SIG-M5 (cell line): ENCODE results near the gene PATE2.

Source experiments
- DNase-seq: peaks from one replicate; lab custom pipeline; 2025; lab: John Stamatoyannopoulos, UW

The PATE2 gene

DNA sequence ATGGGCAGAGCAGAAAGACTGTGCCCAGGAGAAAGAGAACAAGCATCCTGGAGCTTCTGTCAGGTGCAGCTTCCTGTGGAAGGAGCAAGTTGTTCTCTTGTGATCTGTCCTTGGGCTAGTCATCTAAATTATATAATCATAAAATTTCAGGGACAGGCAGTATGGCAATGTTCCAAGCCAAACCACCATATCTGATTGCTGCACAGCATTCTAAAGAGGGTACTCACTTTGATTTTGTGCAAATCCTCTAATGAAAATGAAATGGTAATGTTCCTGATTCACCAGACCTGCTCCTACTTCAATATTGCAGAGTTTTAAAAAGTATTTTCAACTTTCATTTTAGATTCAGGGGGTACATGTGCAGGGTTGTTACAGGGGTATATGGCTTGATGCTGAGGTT, at the start of gene PATE2:
PATE2 (minus strand) TSS at position 101 of the 400 bp plus-strand sequence; CDS start at position 46, 55 bp downstream.
- DNase-seq = no peak

DNA sequence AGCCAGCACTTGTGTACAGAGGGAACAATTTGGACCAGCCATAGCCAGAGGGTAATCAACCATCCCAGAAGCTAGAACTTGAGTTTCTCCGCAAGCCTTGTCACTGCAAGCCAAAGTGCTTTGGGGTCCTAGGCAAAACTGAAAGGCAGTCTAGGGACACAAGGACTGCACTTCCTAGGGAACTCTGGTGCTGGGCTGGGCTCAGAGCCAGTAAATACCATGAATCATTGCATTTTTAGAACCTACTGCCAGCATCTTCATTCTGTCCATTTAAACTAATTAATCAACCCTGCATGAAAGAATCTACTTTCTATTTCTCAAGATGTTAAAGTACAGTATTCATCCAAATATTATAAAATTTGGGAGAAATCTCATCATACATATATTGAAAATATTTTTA, 29.3 kb upstream of the PATE2 start:
- no peak for DNase-seq

DNA sequence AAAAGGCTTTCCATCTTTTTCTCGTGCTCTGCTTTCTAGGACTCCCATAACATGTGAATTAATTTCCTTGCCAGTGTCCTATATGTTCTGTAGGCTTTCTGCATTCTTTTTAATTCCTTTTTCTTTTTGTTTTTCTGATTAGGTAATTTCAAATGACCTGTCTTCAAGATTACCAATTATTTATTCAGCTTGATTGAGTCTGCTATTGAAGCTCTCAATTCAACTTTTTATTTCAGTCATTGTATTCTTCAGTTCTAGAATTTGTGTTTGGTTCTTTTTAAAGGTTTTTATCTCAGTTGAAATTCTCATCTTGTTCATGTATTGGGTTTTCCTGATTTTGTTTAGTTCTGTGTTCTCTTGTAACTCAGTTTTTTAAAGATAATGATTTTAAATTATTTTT, 23.8 kb upstream of the PATE2 start:
- no peak for DNase-seq

DNA sequence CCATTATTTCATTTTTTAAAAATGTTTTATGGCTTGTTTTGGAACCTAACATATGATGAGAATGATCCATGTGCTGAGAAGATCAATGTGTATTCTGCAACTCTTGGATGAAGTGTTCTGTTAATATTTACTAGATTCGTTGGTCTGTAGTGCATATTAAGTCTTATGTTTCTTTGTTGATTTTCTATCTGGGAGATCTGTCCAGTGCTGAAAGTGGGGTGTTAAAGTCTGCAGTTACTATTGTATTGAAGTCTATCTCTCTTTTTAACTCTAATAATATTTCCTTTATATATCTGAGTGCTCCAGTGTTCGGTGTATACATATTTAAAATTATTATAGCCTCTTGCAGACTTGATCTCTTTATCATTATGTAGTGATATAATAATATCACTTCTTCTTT, 21.2 kb upstream of the PATE2 start:
- DNase-seq = no peak

DNA sequence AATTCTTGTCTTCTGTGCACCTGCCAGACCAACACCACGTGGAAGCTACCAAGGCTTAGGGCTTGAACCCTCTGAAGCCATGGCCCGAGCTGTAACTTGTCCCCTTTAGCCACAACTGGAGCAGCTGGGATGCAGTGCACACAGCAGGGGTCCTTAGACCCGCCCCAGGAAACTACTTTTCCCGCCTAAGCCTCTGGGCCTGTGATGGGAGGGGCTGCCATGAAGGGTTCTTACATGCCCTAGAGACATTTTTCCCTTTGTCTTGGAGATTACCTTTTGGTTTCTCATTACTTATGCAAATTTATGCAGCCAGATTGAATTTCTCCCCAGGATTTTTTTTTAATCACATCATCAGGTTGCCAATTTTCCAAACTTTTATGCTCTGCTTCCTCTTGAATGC, 19.0 kb upstream of the PATE2 start:
- no peak for DNase-seq

DNA sequence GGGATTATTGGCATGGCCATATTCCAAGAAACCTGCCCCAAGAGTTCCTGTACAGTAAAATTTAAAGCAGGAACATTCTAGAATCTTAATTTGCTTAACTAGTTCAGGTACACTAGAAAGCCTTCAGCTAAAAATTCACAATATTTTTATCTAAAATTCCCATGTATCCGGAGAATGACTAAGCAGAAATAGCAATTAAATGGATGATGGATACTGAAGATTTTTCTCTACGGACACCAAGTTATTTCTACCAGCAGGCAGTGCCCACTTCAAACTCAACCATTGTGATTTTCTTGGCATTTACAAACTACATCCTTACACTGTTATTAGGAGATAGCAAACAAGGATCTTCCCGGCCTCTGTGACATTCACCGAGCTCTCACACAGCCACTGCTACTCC, 12.2 kb upstream of the PATE2 start:
- no peak for DNase-seq

DNA sequence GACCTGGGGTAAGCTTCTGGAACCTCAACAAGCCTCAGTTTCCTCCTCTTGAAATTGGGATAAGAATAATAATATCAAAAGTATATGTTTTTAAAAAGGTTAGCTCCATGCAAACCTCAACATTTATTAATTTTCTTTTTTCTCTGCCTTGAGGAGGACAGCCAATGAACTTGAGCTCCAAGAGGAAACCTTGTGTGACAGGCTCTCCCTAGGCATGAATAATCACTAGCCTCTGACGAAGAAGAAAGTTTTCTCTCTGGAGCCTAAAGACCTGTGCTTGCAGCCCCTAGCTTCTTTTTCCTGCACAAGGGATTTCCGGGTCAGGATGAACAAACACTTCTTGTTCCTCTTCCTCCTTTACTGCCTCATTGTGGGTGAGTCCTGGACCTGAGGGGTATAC, 9.2 kb upstream of the PATE2 start, which contains the start of gene PATE3:
PATE3 (plus strand) TSS at position 301 of the 400 bp plus-strand sequence; CDS start at position 326, 25 bp downstream.
- no peak for DNase-seq

DNA sequence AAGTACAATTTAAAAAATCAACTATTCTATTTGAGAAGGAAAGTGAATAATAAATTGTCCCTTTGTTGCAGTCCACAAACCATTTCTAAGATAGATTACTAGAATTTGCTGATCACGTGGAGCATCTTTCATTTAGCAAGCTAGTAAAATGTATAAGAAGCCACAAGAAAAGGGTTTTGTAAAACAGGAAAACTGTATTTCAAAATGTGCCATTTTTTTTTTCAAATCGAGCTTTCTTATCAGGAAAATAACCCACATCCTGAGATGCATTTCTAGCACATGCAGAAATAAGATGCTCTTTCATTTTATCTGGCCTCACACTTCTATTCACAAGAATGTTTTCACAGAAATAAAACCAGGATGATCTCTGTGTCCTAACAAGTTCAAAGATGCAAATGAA, 6.0 kb upstream of the PATE2 start:
- DNase-seq = no peak

DNA sequence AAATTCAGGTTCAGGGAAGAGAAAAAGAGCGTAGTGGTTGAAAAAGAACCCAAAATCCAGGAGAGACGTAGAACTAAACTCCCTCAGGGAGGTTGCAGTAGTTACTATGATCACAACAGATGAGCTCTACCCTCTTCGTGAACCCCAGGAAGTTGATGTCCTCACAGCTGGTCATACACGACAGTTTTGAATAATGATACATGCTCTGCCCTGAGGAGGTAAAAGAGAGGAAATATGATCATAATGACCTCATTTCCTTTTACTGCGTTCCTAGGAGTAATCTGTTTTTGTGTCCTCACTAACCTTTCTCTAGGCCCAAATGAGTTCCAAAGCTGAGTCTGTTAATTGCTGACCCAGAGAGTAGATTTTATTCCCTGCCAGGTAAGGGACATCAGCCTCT, 1.3 kb downstream of the PATE2 start:
- DNase-seq = no peak

DNA sequence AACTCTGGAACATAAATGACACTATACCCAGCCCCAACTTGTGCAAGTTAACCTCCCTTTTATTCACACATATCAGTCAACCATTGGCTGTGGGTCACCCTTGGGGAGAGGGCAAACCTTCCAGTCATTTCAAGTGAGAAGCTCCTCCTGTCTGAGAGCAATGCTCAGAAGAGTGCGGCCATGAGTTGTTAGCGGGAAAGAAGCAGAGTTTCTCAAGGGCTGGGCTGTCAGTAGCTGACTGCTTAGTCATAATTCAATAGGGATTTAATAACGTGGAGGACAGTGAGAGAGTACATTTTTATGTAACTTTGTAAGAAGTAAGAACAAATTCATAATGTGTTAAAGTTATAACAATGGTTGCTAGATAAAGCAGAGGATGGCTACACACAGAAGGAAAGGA, 5.1 kb downstream of the PATE2 start:
- DNase-seq = no peak

DNA sequence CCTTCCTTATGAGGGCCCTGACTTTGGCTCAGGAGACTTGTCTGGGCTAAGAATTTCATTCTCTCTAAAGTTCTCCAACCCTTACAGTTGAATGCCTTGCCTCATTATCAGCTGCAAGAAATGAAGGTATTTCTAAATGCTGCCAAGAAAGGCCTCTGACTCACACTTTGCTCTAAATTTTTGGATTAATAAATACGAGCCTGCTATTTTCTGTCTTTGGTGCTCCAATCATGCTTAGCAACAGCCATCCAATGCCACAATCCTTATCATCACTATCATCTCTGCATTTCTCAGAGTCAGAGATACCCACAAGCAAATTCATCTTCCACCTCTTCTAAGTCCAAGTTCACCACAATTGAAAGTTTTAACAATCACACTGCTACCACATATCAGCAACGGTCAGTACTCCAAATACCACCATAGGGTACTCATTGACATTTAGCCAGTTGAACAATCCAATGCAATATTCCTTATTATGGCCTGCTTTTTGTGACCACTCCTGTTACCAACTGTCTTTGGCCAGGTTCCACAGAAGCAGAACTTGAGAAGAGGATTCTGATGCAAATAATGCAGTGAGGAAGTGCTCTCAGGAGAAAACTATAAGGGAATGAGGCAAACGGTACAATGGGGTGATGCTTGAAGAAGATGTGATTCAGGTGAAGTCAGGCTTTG, 5.7 kb downstream of the PATE2 start:
- DNase-seq = no peak

DNA sequence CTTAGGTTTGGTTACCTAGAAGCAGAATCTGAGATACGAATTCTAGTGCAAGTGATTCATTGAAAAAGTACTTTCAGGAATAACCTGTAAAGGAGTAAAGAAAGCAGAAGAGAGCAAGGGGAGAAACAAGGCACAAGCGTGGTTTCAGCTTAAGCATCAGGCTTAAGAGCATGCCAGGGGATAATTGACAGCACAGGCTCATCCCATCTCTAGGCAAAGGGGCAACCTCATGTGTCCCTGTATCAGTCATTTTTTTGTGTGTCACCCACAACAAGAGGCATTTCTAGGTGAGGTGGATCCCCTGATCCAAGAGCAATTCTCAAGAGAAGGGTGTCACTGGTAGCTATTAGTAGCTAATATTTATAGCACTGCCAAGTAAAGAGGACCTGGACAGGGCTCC, 8.0 kb downstream of the PATE2 start:
- DNase-seq = no peak

DNA sequence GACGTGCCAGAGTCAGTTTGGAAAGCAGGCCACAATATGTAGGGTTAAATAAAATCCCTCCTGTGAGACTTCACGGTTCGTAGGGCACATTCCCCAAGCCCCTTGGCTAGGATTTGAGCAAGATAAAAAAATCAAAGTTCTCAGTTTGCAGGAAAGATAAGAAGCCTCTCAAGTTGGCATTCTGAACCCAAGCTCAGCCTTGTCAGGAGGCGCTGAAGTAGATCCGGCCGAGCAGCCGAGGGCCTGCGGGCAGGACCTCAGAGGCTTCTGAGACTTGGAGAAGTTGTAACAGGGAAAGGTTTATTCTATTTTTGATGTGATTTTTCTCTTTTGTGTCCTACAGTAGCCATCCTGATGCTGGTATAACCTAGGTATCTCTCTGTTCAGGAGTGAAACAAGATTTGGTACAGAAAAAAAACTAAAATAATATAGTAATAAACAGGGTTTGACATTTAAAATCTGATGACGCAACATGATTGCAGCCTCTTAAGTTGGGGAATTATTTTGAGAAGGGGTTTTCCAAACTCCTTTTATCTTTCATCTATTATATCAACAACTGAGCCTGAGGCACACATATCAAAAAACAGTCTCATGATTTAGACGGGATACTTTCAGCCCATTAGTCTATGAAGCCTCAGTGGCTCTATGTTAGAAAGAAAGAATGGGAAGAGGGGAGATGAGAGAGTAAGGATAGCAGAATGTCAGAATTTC, 10.1 kb downstream of the PATE2 start:
- no peak for DNase-seq

DNA sequence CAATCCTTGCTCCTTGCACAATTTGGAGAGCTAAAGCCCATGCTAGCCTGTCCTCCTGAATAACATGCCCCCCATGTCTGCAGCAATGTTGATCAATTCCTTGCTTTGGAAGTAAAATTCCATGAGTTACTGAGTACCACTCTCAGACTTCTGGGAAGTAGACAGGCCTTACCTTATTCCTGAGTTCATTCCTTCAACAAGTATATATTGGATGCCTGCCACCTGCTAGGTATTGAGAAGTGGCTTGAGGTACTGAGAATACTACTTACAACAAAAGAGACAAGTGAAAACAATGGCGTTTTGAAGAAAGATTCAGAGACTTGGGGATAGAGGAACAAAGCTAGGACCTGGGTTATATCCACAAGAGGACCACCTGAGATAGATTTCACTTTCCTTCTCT, 12.4 kb downstream of the PATE2 start:
- DNase-seq = no peak

DNA sequence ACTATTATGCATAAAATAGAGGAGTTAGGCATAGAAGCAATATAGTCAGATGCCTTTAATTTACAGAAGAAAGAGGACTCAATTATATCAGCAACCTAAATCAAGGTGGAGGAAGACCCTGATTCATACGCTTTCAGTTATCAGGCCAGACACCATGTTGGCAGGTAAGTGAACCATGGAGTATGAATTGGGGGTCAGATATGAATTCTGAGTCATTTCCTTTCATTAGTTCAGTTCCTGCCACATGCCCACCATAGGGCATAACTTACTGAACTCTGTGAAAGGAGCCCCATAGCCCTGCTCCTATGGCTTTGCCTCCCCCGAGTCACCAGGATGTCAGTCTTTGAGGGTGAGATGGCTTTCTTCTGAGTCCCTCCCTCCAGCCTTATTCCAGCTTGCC, 15.1 kb downstream of the PATE2 start:
- DNase-seq = no peak

DNA sequence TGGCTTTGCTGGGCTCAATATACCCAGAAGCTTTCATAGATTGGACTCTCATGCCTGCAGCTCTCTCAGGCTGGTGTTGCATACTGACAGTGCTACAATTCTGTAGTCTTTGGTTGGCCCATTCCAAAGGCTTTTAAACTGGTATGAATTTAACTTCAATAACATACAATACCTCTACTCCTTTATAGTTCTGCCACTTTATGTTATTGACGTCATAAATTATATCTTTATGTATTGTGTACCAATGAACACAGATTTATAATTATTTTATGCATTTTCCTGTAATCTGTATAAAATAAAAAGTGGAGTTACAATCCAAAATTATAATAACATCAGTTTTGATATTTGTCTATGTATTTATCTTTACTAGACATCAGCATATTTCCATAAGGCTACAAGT, 16.2 kb downstream of the PATE2 start:
- no peak for DNase-seq

DNA sequence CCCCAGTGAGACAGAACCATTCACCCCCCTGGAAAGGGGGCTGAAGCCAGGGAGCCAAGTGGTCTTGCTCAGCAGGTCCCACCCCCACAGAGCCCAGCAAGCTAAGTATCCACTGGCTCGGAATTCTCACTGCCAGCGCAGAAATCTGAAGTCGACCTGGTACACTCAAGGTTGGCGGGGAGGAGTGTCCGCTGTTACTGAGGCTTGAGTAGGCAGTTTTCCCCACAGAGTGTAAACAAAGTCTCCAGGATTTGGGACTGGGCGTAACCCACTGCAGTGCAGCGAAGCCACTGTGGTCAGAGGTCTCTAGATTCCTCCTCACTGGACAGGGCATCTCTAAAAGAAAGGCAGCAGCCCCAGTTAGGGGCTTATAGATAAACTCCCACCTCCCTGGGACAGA, 22.6 kb downstream of the PATE2 start:
- no peak for DNase-seq

DNA sequence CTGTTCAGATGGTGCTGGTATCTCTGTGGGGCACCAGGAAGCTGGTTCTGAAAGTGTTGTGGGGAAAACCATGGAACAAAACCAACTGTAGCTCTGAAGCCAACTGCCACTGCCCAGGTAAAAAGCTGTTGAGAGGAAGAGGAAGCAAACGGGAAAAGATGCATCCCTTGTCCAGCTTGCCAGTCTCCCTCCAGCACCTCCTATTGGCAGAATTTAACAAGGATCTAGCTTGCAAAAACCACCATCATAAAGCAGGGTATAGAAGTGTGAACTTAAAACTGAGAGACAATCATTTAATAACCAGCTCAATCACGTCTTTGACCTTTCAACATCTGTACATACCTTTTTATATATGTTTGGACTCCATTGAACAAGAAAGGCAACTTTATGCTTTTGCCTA, 28.0 kb downstream of the PATE2 start:
- DNase-seq = no peak

DNA sequence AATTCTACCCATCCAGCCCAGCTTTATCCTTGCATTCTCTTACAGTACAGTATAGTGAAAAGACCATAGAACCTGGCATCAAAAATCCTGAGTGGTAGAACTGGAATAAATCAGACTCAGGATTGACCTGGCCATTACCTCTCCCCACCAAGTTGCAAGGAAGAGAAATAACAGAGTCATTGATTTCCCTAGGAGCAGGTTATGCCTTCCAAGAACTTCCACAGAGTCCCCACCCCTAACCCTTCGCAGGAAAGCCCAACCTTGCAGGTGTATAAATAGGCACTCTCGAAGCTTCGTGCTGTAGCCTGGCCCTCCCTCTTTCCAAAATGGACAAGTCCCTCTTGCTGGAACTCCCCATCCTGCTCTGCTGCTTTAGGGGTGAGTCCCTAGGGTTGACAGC, 32.6 kb downstream of the PATE2 start, which contains the start of gene PATE1:
PATE1 (plus strand) TSS at position 301 of the 400 bp plus-strand sequence; CDS start at position 327, 26 bp downstream.
- DNase-seq = no peak

DNA sequence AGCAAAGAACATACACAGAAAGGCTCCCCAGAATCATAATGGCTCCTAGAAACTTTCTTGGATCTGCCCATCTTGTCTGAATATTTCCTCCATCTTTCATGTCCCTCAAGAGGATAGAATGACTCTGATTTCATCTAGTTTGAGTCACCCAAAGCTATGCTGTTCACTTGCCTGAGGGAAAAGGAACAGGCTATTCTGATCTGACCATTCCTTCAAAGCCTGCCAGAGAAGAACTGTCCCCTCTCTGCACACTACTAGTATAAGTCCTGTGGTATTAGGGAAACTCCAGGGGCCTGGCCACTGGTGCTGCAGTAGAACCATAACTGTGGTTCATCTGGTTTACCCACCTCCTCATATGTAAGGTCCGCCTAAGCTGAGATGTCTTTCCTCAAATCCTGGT, 34.9 kb downstream of the PATE2 start:
- DNase-seq = no peak

DNA sequence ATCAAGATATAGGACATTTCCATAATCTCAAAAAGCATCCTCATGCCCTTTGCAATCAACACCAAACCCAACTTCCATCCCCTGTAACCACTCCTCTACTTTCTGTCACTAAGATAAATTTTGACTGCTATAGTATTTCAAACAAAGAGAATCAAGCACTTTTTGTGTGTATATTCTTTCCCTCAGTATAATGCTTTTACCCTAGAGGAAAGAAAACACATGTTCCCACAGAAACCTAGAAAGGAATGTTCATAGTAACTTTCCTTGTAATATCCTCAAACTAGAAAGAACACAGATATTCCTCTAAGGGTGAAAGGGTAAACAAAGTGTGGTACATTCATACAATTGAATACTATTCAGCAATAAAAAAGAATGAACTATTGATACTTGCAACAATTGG, 38.0 kb downstream of the PATE2 start:
- no peak for DNase-seq

DNA sequence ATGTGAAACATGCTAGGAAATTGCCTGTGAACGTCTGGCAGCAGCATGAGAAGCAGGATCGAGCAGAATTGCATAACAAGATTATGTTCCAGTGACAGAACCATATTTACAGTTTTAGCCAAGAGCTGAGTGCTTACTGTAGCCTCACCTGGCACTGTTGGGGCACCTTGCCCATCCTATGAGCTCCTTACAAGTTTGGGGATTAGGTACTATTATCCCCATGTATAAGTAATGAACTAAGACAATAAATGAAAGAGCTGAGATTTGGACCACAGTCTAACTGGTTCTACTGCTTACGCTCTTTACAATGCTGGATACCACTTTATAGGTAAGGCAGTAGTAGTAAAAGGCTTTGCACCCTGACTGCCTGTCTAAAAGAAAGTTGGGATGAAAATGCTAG, 49.7 kb downstream of the PATE2 start:
- DNase-seq = no peak
